Caco-2 (cell line): ENCODE measurements around the gene CECR2. TPM values are rescaled to one million over a fixed set of nuclear protein-coding genes. Genes with fewer than 3 reads are reported as not detected.

Experiments
- BruUV-seq: library from RNA; stranded (reverse); fragments of 400-500 nt; replicated peaks from 2 replicates; lab custom pipeline; 2021; lab: Mats Ljungman, UMichigan
- CTCF ChIA-PET: fragments of 300-600 bp; sonication (Branson Sonifier 250); formaldehyde crosslinking; loops from one replicate; lab custom pipeline; 2022; ENCODE audit warnings: antibody characterized with exemption; lab: Charles Lee
- POLR2A ChIA-PET: fragments of 300-600 bp; sonication (Branson Sonifier 250); formaldehyde crosslinking; loops from one replicate; lab custom pipeline; 2022; ENCODE audit warnings: antibody characterized with exemption; lab: Charles Lee
- DNase-seq, 2 experiments: peaks; one replicate each; pipeline versions ENCODE4 v3.0.0 to v3.0.0-alpha.2; 2020 to 2022
- H3K27me3 ChIP-seq: replicated peaks from 2 replicates; pipeline ENCODE4 v1.6.0; 2011; ENCODE audit warnings: low read length; ENCODE audit not compliant: control insufficient read depth, insufficient read depth
- H3K36me3 ChIP-seq: 2 replicates; pipeline ENCODE4 v1.5.1; 2011; ENCODE audit warnings: low read length; ENCODE audit not compliant: control insufficient read depth, insufficient read depth
- H3K4me1 ChIP-seq: fragments of 250-450 bp; sonication (Bioruptor Pico); 2 replicates; pipeline ENCODE4 v1.5.1; 2020; ENCODE audit warnings: mild to moderate bottlenecking
- H3K4me3 ChIP-seq: 2 replicates; pipeline ENCODE4 v1.5.1; 2011; ENCODE audit warnings: low read depth, mild to moderate bottlenecking, control low read depth, low read length
- H3K9me3 ChIP-seq: fragments of 250-450 bp; sonication (Bioruptor Pico); 2 replicates; pipeline ENCODE4 v1.5.1; 2020; ENCODE audit warnings: mild to moderate bottlenecking, moderate library complexity
- H3K27ac Mint-ChIP-seq: one replicate; pipeline ENCODE4 v1.8.0; 2022; ENCODE audit warnings: mixed read lengths; ENCODE audit not compliant: unreplicated experiment
- H3K27me3 Mint-ChIP-seq: one replicate; pipeline ENCODE4 v1.8.0; 2022; ENCODE audit warnings: mixed read lengths; ENCODE audit not compliant: insufficient read depth, unreplicated experiment
- H3K36me3 Mint-ChIP-seq: one replicate; pipeline ENCODE4 v1.8.0; 2022; ENCODE audit warnings: mild to moderate bottlenecking, mixed read lengths; ENCODE audit not compliant: insufficient read depth, unreplicated experiment
- H3K4me1 Mint-ChIP-seq: one replicate; pipeline ENCODE4 v1.8.0; 2022; ENCODE audit warnings: low read depth, mixed read lengths; ENCODE audit not compliant: unreplicated experiment
- H3K4me3 Mint-ChIP-seq: one replicate; pipeline ENCODE4 v1.8.0; 2022; ENCODE audit warnings: mild to moderate bottlenecking, moderate library complexity, mixed read lengths; ENCODE audit not compliant: unreplicated experiment
- H3K9me3 Mint-ChIP-seq: one replicate; pipeline ENCODE4 v1.8.0; 2022; ENCODE audit warnings: mixed read lengths; ENCODE audit not compliant: unreplicated experiment
- intact Hi-C: fragments of 100-400 bp; cut with micrococcal nuclease; formaldehyde crosslinking; loops from one replicate; pipeline ENCODE4 v1.10.0; 2022; ENCODE audit not compliant: unreplicated experiment
- total RNA-seq: library from RNA; stranded (reverse); gene quantifications from 2 replicates; pipeline ENCODE4 v1.2.3, GENCODE V29; 2022
- TF ChIP-seq, protein P1 (sequence below), 2 experiments: fragments of 200-600 bp in 1 of 2; IDR thresholded peaks; 1 replicate in 1 of 2; 2 replicates in 1 of 2; pipeline versions ENCODE4 v1.5.1 to v1.8.0; 2011 to 2022; ENCODE audit warnings: antibody characterized with exemption in 1 of 2, control low read depth in 1 of 2, inconsistent platforms in 1 of 2, low read depth in 1 of 2, low read length in 1 of 2, mild to moderate bottlenecking in 1 of 2, moderate library complexity in 1 of 2; ENCODE audit not compliant: insufficient read depth in 1 of 2, severe bottlenecking in 1 of 2, unreplicated experiment in 1 of 2

Gene CECR2
- total RNA-seq, 1 experiment from 2014 or later = 1.1 TPM

DNA sequence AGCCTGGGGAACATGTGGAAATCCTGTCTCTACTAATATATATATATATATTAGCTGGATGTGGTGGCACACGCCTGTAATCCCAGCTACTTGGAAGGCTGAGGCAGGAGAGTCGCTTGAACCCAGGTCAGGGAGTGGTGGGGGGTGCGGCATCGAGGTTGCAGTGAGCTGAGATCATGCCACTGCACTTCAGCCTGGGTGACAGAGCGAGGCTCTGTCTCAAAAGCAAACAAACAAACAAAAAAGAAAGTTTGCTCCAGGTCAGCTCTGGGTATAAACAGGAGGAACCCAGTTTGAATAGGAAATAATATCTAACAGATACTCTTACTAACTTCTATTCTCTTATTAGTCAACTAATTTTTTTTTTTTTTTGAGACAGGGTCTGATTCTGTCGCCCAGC lies 34.3 kb upstream of the CECR2 start:
- BruUV-seq = no TSS peak
- peaks cover 8% of the 10 kb centered on the region for H3K4me1 Mint-ChIP-seq
- CTCF ChIA-PET = no interaction called here

DNA sequence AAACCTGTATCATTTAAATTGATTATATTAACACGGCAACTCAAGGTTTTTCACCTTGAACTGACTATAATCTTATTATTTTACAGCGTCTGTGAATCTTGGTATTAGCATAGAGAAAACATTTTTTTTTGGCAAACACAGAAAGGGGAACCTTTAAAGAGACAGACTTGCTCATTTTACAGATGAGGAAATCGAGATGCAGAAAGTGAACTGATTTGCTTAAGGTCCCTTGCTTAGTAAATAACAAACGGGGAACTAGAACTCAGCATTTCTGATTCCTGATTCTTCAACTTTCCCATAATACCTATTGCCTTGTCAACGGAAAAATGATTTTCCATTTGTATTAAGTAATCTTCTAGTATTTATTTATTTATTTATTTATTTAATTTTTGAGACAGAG lies 33.2 kb upstream of the CECR2 start:
- H3K4me3 Mint-ChIP-seq = no peak overlapping the region
- peaks cover 8% of the 10 kb centered on the region for H3K4me1 Mint-ChIP-seq
- BruUV-seq = no TSS peak
- H3K36me3 Mint-ChIP-seq = no peaks in the 10 kb centered on the region
- no peaks in the 10 kb centered on the region for H3K36me3 ChIP-seq
- no peak overlapping the region for H3K27ac Mint-ChIP-seq
- no peaks in the 10 kb centered on the region for H3K9me3 Mint-ChIP-seq
- intact Hi-C loops = no loop called here
- no peak overlapping the region for H3K4me3 ChIP-seq
- no peaks in the 10 kb centered on the region for H3K27me3 ChIP-seq
- TF ChIP-seq, protein P1, sequence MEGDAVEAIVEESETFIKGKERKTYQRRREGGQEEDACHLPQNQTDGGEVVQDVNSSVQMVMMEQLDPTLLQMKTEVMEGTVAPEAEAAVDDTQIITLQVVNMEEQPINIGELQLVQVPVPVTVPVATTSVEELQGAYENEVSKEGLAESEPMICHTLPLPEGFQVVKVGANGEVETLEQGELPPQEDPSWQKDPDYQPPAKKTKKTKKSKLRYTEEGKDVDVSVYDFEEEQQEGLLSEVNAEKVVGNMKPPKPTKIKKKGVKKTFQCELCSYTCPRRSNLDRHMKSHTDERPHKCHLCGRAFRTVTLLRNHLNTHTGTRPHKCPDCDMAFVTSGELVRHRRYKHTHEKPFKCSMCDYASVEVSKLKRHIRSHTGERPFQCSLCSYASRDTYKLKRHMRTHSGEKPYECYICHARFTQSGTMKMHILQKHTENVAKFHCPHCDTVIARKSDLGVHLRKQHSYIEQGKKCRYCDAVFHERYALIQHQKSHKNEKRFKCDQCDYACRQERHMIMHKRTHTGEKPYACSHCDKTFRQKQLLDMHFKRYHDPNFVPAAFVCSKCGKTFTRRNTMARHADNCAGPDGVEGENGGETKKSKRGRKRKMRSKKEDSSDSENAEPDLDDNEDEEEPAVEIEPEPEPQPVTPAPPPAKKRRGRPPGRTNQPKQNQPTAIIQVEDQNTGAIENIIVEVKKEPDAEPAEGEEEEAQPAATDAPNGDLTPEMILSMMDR (IDR thresholded peaks at IDR 0.05; ENCODE audit: insufficient read depth in 1 of 2, low read depth in 1 of 2, low read length in 1 of 2, severe bottlenecking in 1 of 2, unreplicated experiment in 1 of 2) = no peak
- H3K9me3 ChIP-seq = no peaks in the 10 kb centered on the region
- H3K4me1 ChIP-seq = no peaks in the 10 kb centered on the region
- peaks cover 6% of the 10 kb centered on the region for H3K27me3 Mint-ChIP-seq
- no peak for DNase-seq
- ChIA-PET POLR2A (no interaction called here), CTCF (no interaction called here)

More for the DNA sequence above, 34.3 kb upstream of the CECR2 start:
- POLR2A ChIA-PET = no interaction called here
- no peaks in the 10 kb centered on the region for H3K9me3 Mint-ChIP-seq
- Histone ChIP-seq H3K9me3 (no peaks in the 10 kb centered on the region), H3K4me3 (no peak overlapping the region), H3K27me3 (no peaks in the 10 kb centered on the region), H3K36me3 (no peaks in the 10 kb centered on the region), H3K4me1 (no peaks in the 10 kb centered on the region)
- TF ChIP-seq, protein P1 (IDR thresholded peaks at IDR 0.05; ENCODE audit: insufficient read depth in 1 of 2, low read depth in 1 of 2, low read length in 1 of 2, severe bottlenecking in 1 of 2, unreplicated experiment in 1 of 2) = no peak
- no peak for DNase-seq
- no peaks in the 10 kb centered on the region for H3K36me3 Mint-ChIP-seq
- no peak overlapping the region for H3K4me3 Mint-ChIP-seq
- H3K27me3 Mint-ChIP-seq = peaks cover 6% of the 10 kb centered on the region
- intact Hi-C loops = no loop called here
- H3K27ac Mint-ChIP-seq = no peak overlapping the region

DNA sequence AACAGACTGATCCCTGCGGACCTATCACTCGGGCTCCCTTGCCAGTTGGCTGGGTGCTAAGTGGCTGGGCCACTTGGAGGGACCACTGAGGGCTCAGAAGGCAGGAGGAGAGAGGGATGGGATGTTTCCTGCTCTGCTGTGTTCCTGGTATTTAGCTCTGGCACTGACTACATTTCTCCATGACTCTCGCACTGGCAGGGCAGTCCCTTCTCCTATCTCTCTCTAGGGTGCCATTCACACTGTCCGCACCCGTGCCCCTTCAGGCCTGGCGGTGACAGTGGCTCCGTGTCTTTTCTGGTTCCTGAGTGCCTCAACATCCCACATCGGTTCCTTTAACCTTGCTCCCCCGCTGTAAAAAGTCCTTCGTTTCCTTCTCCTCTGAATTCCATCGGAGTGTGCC lies 31.6 kb upstream of the CECR2 start:
- Mint-ChIP-seq H3K27ac (no peak overlapping the region), H3K27me3 (peaks cover 6% of the 10 kb centered on the region), H3K4me1 (peaks cover 8% of the 10 kb centered on the region), H3K4me3 (no peak overlapping the region), H3K9me3 (no peaks in the 10 kb centered on the region), H3K36me3 (no peaks in the 10 kb centered on the region)
- H3K4me1 ChIP-seq = no peaks in the 10 kb centered on the region
- no TSS peak for BruUV-seq
- no peaks in the 10 kb centered on the region for H3K9me3 ChIP-seq
- H3K27me3 ChIP-seq = no peaks in the 10 kb centered on the region
- no peak for DNase-seq
- no peak overlapping the region for H3K4me3 ChIP-seq
- intact Hi-C loops = no loop called here
- ChIA-PET POLR2A (no interaction called here), CTCF (no interaction called here)
- no peaks in the 10 kb centered on the region for H3K36me3 ChIP-seq
- TF ChIP-seq, protein P1 (IDR thresholded peaks at IDR 0.05; ENCODE audit: insufficient read depth in 1 of 2, low read depth in 1 of 2, low read length in 1 of 2, severe bottlenecking in 1 of 2, unreplicated experiment in 1 of 2) = no peak
